Activated CD4-positive, alpha-beta T cell treated with anti-CD3 and anti-CD28 coated beads for 48 hours (primary cell): ENCODE measurements around the gene MOSPD2.

Experiments
- DNase-seq: peaks from one replicate; pipeline ENCODE4 v3.0.0-alpha.2; 2020

MOSPD2 gene

GRCh38 chrX:14916017-14916674 lies 42.9 kb downstream of the MOSPD2 start:
- no peak for DNase-seq

GRCh38 chrX:14919407-14919806 lies 46.2 kb downstream of the MOSPD2 start:
- no peak for DNase-seq

GRCh38 chrX:14920196-14920595 lies 47.0 kb downstream of the MOSPD2 start:
- DNase-seq: no peak

- DNase-seq: peak; percentile 5
These were observed 49.2 kb downstream of the MOSPD2 start for GRCh38 chrX:14922437-14922836.

GRCh38 chrX:14923761-14924160 lies 50.5 kb downstream of the MOSPD2 start:
- no peak for DNase-seq

DNA sequence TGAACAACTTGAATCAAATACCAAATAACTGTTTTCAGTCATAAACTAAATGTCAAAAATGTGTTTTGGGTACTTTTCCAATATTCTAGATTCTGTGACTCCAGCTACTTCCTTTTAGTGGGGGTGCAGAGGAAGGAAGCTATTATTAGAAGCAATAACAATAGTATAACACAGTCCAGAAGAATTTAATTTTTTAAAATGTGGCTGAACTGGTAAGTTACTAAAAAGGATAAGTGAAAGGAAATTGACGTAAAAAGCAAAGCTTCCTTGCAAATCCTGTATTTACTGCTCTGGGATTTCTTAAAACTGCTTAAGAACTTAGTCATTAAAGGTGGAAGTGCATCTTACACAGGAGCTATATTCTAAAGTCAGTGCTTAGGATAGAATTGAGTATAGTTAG lies 53.2 kb downstream of the MOSPD2 start:
- no peak for DNase-seq

DNA sequence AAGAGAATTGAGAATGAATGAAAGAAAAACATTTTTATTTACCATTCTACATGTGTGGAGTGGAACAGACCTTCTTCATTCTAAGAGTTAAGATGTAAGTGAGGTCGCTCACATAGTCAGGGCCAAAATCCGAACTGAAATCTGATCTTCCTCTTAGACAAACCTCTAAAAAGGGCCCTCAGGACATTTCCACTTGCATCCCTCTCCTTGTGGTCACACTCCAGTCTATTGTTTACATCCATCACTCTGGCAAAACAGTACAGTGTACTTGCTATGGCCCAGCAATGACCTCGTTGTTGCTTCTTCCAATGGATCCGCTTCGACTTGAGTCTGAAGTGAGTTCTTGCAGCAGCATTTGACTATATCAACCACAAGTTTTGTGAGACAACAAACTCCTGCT lies 54.2 kb downstream of the MOSPD2 start:
- DNase-seq: no peak

DNA sequence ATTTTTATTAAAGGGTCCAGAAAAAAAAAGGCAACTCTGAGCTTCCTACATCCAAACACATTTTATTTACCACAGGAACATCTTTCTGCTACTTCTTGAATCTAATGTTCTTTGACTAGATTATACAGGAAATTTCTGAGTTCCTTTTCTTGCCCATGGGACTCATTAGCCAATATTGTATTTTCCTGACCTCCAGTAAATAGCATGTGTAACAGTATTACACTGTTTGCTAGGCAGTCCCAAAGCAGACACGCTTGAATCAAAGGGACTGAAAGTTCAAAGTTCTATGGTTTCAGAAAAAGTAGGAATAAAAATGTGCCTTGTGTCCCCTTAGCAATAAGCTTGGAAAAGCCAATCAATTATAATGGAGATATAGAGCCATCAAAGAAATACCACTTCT lies 57.4 kb downstream of the MOSPD2 start:
- no peak for DNase-seq

- DNase-seq: no peak
These were observed 58.9 kb downstream of the MOSPD2 start for GRCh38 chrX:14932136-14932535.

GRCh38 chrX:14934423-14934822 lies 61.2 kb downstream of the MOSPD2 start:
- no peak for DNase-seq

GRCh38 chrX:14936561-14936960 lies 63.3 kb downstream of the MOSPD2 start:
- no peak for DNase-seq

DNA sequence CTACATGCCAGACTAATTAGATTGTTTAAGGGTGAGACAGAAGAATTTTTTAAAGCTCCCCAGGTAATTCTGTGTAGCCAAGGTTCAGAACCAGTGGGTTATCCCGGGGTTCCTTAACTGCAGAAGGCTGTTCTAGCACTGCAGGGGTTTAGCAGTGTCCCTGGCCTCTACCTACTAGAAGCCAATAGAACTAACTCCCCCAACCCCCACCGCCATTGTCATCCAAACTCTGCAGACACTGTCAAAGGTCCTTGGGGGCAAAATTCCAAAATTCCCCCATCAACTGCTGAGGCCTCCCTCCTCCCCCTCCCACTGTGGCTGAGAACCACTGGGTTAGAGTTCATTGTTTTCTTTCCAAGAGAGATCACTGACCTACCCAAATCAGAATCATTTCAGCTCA lies 66.4 kb downstream of the MOSPD2 start:
- DNase-seq: no peak

DNA sequence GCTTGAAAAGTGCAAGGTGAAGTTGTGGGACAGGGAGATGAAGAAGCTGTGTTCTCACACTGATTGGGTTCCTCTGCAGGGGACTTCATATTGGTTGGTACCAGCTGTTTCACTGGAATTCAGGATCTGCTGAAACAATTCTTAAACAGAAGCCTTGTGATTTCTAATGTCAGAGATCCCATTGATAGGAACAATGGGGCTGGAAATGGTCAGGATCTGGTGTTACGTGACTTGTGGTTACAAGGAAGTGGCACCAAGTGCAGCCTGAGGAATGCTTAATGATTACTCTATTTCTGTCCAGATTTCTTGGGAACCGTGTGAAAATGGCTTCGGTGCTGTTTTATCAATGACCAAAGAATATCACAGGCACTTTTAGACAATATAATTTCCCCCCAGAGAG lies 68.1 kb downstream of the MOSPD2 start:
- no peak for DNase-seq

- no peak for DNase-seq
These were observed 69.1 kb downstream of the MOSPD2 start for GRCh38 chrX:14942341-14942740.

DNA sequence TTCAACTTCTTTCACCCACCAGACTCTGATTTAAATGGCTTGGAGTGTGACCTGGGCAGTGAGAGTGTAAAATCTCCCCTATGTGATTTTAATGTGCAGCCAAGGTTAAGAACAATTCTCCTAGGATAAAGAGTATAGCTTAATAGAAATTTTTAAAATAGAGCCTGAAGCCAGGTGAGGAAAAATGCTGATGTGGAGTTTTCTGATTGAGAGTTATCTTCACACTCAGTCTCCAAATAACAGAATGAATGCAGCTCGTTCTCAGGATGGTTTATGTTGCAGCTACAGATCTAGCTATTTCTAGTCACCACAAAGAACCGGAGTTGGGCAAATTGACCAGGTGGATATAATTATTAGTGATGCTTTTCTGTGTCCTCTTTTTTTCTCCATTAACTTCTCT lies 70.7 kb downstream of the MOSPD2 start:
- no peak for DNase-seq

DNA sequence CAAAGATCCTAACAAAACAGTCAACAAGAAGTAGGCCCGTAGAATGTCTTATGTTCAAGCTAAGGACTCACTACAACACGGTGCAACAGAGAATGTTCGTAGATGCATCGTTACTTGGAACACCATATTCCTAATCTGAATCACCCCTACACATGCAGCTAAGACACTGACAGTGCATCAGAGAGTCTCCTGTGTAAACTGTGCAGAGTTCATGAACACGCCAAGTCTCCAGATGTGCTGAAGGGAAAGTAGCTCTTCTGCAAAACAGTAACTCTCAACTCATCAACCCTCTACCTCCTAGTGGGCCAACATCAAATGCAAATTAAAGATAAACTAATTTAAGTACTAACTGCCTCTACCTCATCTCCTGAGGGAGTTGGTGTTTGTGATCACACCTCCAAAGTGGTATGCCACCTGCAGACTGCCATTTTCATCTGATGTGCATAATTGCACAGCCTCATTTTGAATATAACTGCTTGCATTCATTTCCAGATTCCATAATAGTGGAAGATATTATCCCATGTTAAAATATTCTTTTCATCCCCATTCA lies 73.5 kb downstream of the MOSPD2 start:
- no peak for DNase-seq

GRCh38 chrX:14948691-14949090 lies 75.5 kb downstream of the MOSPD2 start:
- DNase-seq: no peak

GRCh38 chrX:14956813-14957582 lies 83.8 kb downstream of the MOSPD2 start:
- no peak for DNase-seq

DNA sequence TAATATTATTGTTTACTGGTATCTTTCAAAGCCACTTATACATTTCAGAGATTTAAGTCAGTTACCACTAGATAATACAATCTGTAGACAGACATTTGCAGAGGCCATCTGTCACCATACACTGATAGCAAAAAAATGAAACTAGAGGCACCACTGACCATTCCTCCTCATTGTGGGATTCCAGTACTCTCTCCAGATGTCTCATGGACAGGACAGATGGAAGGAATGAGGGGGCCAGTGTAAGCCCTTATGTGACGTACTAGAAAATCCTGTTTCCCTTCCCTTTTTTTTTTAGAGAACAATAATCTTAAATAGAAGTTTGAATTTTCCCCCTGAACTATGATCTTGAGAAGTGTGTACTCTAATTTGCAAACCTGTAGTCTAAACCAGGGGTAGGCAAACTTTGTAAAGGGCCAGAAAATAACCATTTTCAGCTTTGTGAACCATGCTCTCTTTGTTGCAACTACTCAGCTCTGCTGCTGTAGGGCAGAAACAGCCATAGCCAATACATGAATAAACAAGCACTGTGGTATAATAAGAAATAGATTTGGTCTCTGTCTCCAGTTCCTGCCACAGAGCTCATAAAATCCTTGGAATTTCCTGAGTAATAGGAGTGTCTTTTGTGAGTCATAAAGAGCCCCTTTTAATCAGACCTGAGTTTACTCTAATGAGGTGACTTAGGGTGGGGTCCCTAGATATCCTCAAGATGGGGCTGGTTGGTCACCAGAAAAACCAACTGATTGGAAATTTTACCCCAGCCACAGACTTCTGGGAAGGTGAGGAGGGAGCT lies 90.4 kb downstream of the MOSPD2 start:
- no peak for DNase-seq

DNA sequence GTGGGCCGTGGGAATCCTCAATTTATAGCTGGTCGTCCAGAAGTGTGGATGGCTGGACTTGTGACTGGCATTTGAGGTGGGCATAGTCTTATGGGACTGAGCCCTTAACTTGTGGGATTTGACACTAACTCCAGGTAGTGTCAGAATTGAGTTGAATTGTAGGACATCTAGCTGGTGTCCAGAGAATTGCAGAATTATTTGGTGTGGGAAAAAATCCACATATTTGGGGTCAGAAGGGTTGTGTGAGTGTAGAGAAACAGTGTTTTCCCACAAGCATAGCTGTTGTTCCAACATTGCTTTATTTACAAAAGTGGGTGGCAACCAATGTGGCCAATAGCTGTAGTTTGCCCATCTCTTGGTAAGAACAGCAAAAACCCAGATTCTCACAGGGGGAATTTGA lies 91.3 kb downstream of the MOSPD2 start:
- DNase-seq: no peak
